Fibroblast of pulmonary artery (primary cell): ENCODE results near the gene TEPSIN.

Experiments
- DNase-seq: peaks from one replicate; pipeline ENCODE4 v3.0.0-alpha.2; 2010; ENCODE audit warnings: low read depth
- H3K4me3 ChIP-seq: replicated peaks from 2 replicates; pipeline ENCODE4 v1.5.1; 2011; ENCODE audit warnings: low read depth, mild to moderate bottlenecking, control low read depth, low read length, moderate library complexity
- CTCF ChIP-seq: IDR thresholded peaks from 2 replicates; pipeline ENCODE4 v1.5.1; 2011; ENCODE audit warnings: mild to moderate bottlenecking, control low read depth, low read length, inconsistent platforms; ENCODE audit errors: missing control alignments

TEPSIN gene

GRCh38 chr17:81271226-81271625, 32.4 kb upstream of the TEPSIN start:
- no peak for TF ChIP-seq CTCF
- no peak for DNase-seq

GRCh38 chr17:81270279-81270678, 31.4 kb upstream of the TEPSIN start:
- no peak overlapping the region for H3K4me3 ChIP-seq
- DNase-seq: no peak
- no peak for TF ChIP-seq CTCF

More at GRCh38 chr17:81271226-81271625, 32.4 kb upstream of the TEPSIN start:
- H3K4me3 ChIP-seq: no peak overlapping the region

GRCh38 chr17:81267390-81268067, 28.7 kb upstream of the TEPSIN start:
- no peak for DNase-seq
- H3K4me3 ChIP-seq: no peak overlapping the region
- TF ChIP-seq CTCF: no peak

GRCh38 chr17:81265576-81265975, 26.7 kb upstream of the TEPSIN start:
- no peak for DNase-seq
- H3K4me3 ChIP-seq: no peak overlapping the region
- TF ChIP-seq CTCF: no peak

GRCh38 chr17:81264640-81265039, 25.8 kb upstream of the TEPSIN start:
- TF ChIP-seq CTCF: no peak
- no peak overlapping the region for H3K4me3 ChIP-seq
- no peak for DNase-seq

- no peak overlapping the region for H3K4me3 ChIP-seq
- no peak for TF ChIP-seq CTCF
- DNase-seq: no peak
Measured at GRCh38 chr17:81263371-81264181, 24.7 kb upstream of the TEPSIN start.
